Ramos (cell line): ENCODE measurements around the gene ADAMTS7.
"Not testable (repeated sequence)": the region's sequence is repeated elsewhere in the genome, so short reads cannot be mapped to it uniquely, and the experiment has no call there.

ENCODE experiments used
- in situ Hi-C: fragments of 300-500 bp; cut with MboI; formaldehyde crosslinking; loops from one replicate; pipeline ENCODE4 v1.14.3; 2022; ENCODE audit warnings: low sequenced_read_pairs; ENCODE audit not compliant: unreplicated experiment

The ADAMTS7 gene

GRCh38 chr15:78754637-78755280 is 56.5 kb downstream of the ADAMTS7 start:
- in situ Hi-C loops = not testable (repeated sequence)

DNA sequence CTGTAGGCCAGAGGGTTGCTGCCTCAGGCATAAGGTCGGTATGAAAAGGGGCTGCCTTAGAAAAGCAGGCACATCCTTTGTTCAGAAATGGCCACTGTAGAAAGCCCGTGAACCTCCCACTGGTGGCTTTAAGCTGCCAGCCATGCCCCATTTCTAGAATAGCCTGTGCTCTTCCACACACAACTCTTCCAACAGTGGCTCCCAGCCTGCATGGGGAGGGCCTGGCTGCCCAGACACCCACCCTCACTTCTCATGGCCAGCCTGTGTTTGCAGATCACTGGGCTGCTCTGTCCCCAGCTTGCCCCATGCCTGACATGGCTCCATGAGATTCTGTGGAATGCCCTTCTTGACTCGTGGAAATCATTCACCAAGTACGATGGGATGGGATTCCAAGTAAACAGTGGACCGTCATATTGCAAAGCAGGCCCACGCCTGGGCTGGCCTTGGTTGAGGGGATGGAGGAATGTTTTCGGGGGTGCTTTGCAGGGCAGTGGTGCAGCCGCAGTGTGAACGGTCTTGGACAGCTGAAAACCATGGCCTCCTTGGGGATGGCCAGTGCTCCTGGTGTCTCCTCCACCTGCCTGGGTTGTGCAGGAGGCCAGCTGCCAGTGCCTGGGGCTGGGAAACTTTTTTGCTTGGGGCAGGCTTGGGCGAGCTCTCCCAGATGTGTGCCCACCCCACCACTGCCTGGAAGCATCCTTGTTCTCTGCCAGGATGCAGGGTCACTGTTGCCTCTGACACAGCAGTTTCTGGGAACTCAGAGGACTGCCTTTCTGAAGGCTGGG is 57.3 kb downstream of the ADAMTS7 start:
- in situ Hi-C loops = not testable (repeated sequence)

- in situ Hi-C loops = not testable (repeated sequence)
These were observed 58.0 kb downstream of the ADAMTS7 start for GRCh38 chr15:78753359-78753659.

- in situ Hi-C loops = no loop called here
These were observed 58.5 kb downstream of the ADAMTS7 start for GRCh38 chr15:78752492-78753358.

GRCh38 chr15:78751602-78751979 is 59.7 kb downstream of the ADAMTS7 start:
- in situ Hi-C loops = no loop called here

DNA sequence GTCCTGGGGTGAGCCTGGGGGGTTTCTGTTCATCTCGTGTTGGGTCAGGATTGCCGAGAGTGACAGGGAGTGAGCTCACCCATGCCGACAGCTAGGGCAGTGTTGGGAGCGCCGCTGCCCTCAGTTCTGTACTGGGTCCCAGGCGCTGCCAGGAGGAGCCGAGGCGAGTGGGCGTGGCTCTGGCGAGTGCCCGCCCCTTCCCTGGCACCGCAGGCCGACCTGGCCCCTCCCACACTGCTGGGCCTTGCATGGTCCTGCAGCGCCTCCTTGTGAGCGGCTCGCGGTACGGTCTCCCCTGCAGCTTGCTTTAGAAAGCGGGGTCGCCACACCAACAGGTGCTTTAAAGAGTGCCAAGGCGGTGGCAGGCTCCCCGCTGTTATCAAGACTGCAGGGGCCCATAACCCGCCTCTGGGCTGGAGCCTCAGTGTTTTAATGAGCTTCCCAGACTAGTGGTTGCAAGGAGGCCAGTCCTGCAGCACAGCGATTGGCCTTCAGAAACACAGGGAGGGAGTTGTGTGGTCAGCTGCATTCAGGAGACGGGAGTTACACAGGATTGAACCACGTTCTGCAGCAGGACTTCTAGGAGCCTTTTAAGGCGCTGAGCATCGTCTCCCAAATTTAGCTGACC is 60.2 kb downstream of the ADAMTS7 start:
- in situ Hi-C loops = not testable (repeated sequence)

DNA sequence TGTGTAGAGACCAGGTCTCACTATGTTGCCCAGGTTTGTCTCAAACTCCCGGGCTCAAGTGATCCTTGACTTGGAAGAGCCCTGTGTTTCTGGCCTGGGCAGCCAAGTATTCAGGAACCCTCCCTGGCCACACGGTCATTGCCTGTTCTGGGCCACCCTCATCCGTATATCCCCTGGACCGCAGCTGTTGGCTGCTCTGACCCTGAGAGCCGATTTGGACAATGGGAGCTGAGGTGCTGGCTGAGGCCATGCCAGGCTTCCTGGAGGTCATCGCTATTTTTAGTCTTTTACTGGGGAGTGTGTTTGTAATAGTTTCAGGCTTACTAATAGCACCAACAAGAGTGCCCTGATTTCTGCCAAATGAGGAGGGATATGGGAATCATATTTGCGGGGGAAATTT is 60.7 kb downstream of the ADAMTS7 start:
- in situ Hi-C loops = no loop called here

GRCh38 chr15:78749831-78750230 is 61.4 kb downstream of the ADAMTS7 start:
- in situ Hi-C loops = no loop called here

DNA sequence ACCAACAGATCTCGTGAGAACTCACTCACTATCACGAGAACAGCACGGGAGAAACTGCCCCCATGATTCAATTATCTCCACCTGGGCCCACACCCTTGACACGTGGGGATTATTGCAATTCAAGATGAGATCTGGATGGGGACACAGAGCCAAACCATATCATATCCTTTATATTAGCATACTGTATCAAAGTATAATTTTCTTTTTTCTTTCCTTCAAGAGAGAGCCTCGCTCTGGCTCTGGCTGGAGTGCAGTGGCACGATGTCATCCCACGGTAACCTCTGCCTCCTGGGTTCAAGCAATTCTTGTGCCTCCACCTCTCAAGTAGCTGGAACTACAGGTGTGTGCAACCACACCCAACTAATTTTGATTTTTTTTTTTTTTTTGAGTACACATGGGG is 63.4 kb downstream of the ADAMTS7 start:
- in situ Hi-C loops = not testable (repeated sequence)

GRCh38 chr15:78741674-78742073 is 69.6 kb downstream of the ADAMTS7 start:
- in situ Hi-C loops = not testable (repeated sequence)

GRCh38 chr15:78740904-78741274 is 70.4 kb downstream of the ADAMTS7 start:
- in situ Hi-C loops = no loop called here

GRCh38 chr15:78739996-78740903 is 71.0 kb downstream of the ADAMTS7 start:
- in situ Hi-C loops = no loop called here

DNA sequence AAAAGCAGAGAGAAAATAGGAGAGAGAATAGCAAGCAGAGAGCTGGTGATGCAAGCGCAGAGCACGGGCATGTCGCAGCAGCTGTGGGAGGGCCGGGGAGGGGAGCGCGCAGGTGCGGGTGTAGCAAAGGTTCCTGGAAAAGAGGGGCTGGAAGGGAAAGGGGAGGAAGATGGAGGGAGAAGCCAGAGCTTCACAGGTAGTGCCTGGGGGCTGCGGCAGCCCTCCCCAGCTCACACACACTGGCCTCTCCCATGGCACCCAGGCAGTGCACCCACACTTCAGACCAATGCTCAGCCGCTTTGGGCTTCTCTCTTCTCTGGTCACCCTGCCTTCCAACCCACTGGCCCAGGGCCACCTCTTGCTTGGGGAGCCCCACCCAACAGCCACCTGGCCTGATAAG is 72.1 kb downstream of the ADAMTS7 start:
- in situ Hi-C loops = no loop called here

- in situ Hi-C loops = not testable (repeated sequence)
These were observed 73.2 kb downstream of the ADAMTS7 start for GRCh38 chr15:78737931-78738558.

- in situ Hi-C loops = no loop called here
These were observed 74.0 kb downstream of the ADAMTS7 start for GRCh38 chr15:78737187-78737820.

DNA sequence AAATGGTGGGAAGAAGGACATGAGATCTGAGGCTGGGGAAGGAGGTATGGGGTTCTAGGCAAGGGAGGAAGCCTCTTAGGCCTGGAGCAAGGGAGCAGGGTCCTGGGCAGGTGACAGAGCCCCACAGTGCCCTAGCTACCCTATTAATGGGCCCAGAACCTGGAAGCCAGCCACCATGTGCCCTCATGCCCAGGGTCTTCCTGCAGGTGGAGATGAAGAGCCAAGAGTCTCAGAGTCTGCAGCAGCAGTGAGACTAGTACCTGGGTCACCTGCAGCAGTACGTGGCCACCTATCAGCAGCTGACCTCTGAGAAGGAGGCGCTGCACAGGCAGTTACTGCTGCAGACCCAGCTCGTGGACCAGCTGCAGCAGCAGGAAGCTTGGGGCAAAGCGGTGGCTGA is 75.0 kb downstream of the ADAMTS7 start:
- in situ Hi-C loops = not testable (repeated sequence)

- in situ Hi-C loops = no loop called here
These were observed 76.7 kb downstream of the ADAMTS7 start for GRCh38 chr15:78734451-78735064.

- in situ Hi-C loops = no loop called here
These were observed 78.6 kb downstream of the ADAMTS7 start for GRCh38 chr15:78732634-78733033.
